Osteocyte (in vitro differentiated cells): Measurements from ENCODE around the gene NIPAL3. TPM values are rescaled to one million over a fixed set of nuclear protein-coding genes. Genes with fewer than 3 reads are reported as not detected.
"Not testable (repeated sequence)": the region's sequence is repeated elsewhere in the genome, so short reads cannot be mapped to it uniquely, and the experiment has no call there.

ENCODE experiments used
- DNase-seq: peaks from one replicate; pipeline ENCODE4 v3.0.0; 2021; ENCODE audit warnings: mixed read lengths; ENCODE audit not compliant: unreplicated experiment; ENCODE audit errors: extremely low spot score
- H3K27ac Mint-ChIP-seq: one replicate; pipeline ENCODE4 v1.8.0; 2021; ENCODE audit warnings: mild to moderate bottlenecking, mixed read lengths; ENCODE audit not compliant: unreplicated experiment
- H3K27me3 Mint-ChIP-seq: one replicate; pipeline ENCODE4 v1.8.0; 2021; ENCODE audit warnings: mixed read lengths; ENCODE audit not compliant: unreplicated experiment
- H3K36me3 Mint-ChIP-seq: one replicate; pipeline ENCODE4 v1.8.0; 2021; ENCODE audit warnings: mixed read lengths; ENCODE audit not compliant: unreplicated experiment
- H3K4me1 Mint-ChIP-seq: one replicate; pipeline ENCODE4 v1.8.0; 2021; ENCODE audit warnings: mixed read lengths; ENCODE audit not compliant: unreplicated experiment
- H3K4me3 Mint-ChIP-seq: one replicate; pipeline ENCODE4 v1.8.0; 2021; ENCODE audit warnings: mild to moderate bottlenecking, moderate library complexity, mixed read lengths; ENCODE audit not compliant: unreplicated experiment
- H3K9me3 Mint-ChIP-seq: one replicate; pipeline ENCODE4 v1.8.0; 2021; ENCODE audit warnings: mixed read lengths; ENCODE audit not compliant: unreplicated experiment
- CTCF ChIP-seq: fragments of 200-600 bp; sonication (generic); IDR thresholded peaks from 2 replicates; pipeline ENCODE4 v1.5.0; 2021; ENCODE audit warnings: antibody characterized with exemption, mild to moderate bottlenecking, moderate library complexity
- total RNA-seq: library from RNA; stranded (reverse); gene quantifications from 2 replicates; pipeline ENCODE4 v1.2.1, GENCODE V29; 2021

NIPAL3 gene
- total RNA-seq, 1 donor from 2014 or later, result 25.8 TPM

- no peaks in the 10 kb centered on the region for H3K4me1 Mint-ChIP-seq
- peaks cover 9% of the 10 kb centered on the region for H3K27me3 Mint-ChIP-seq
- no peak overlapping the region for H3K27ac Mint-ChIP-seq
- H3K36me3 Mint-ChIP-seq, result no peaks in the 10 kb centered on the region
- no peak for TF ChIP-seq CTCF
- no peaks in the 10 kb centered on the region for H3K9me3 Mint-ChIP-seq
- no peak overlapping the region for H3K4me3 Mint-ChIP-seq
- no peak for DNase-seq
These were observed 74.1 kb downstream of the NIPAL3 start for GRCh38 chr1:24489674-24490073.

GRCh38 chr1:24490101-24490781 is 74.6 kb downstream of the NIPAL3 start:
- H3K4me3 Mint-ChIP-seq, result no peak overlapping the region
- peaks cover 9% of the 10 kb centered on the region for H3K27me3 Mint-ChIP-seq
- H3K36me3 Mint-ChIP-seq, result no peaks in the 10 kb centered on the region
- H3K4me1 Mint-ChIP-seq, result no peaks in the 10 kb centered on the region
- no peak overlapping the region for H3K27ac Mint-ChIP-seq
- no peaks in the 10 kb centered on the region for H3K9me3 Mint-ChIP-seq
- DNase-seq, result no peak
- TF ChIP-seq CTCF, result no peak

GRCh38 chr1:24491577-24492360 is 76.2 kb downstream of the NIPAL3 start:
- DNase-seq, result no peak
- no peak overlapping the region for H3K4me3 Mint-ChIP-seq

GRCh38 chr1:24492935-24493334 is 77.3 kb downstream of the NIPAL3 start:
- DNase-seq, H3K27ac Mint-ChIP-seq, H3K4me1 Mint-ChIP-seq, H3K4me3 Mint-ChIP-seq, H3K9me3 Mint-ChIP-seq, H3K36me3 Mint-ChIP-seq: not testable (repeated sequence)
- peaks cover 13% of the 10 kb centered on the region for H3K27me3 Mint-ChIP-seq

More at GRCh38 chr1:24491577-24492360, 76.2 kb downstream of the NIPAL3 start:
- no peaks in the 10 kb centered on the region for H3K36me3 Mint-ChIP-seq
- no peaks in the 10 kb centered on the region for H3K9me3 Mint-ChIP-seq
- H3K27me3 Mint-ChIP-seq, result peaks cover 11% of the 10 kb centered on the region
- no peak for TF ChIP-seq CTCF
- no peak overlapping the region for H3K27ac Mint-ChIP-seq
- no peaks in the 10 kb centered on the region for H3K4me1 Mint-ChIP-seq

GRCh38 chr1:24493785-24494184 is 78.2 kb downstream of the NIPAL3 start:
- Mint-ChIP-seq H3K36me3 (no peaks in the 10 kb centered on the region), H3K27me3 (peaks cover 18% of the 10 kb centered on the region), H3K9me3 (no peaks in the 10 kb centered on the region), H3K27ac (no peak overlapping the region), H3K4me1 (no peaks in the 10 kb centered on the region), H3K4me3 (no peak overlapping the region)
- DNase-seq, result no peak
- TF ChIP-seq CTCF, result no peak
